G401 (cell line): ENCODE data around the gene SH3YL1. TPM values are rescaled to one million over a fixed set of nuclear protein-coding genes. Genes with fewer than 3 reads are reported as not detected.

Experiments
- DNase-seq: peaks from one replicate; pipeline ENCODE4 v3.0.0-alpha.2; 2015; ENCODE audit warnings: low spot score
- in situ Hi-C: cut with HindIII; loops from 2 replicates; pipeline ENCODE4 v1.10.0; 2016; ENCODE audit warnings: low sequenced_read_pairs, mixed read lengths
- total RNA-seq: library from RNA; depleted of rRNA; stranded (reverse); fragments of >200 nt; shearing (Covaris generic); gene quantifications from 2 replicates; pipeline ENCODE4 v1.2.3, GENCODE V29; 2014

Gene SH3YL1
- total RNA-seq, 1 experiment from 2014 or later, result 20.4 TPM

GRCh38 chr2:262117-262516, 1.7 kb downstream of the SH3YL1 start:
- no peak for DNase-seq
- in situ Hi-C loops, result no loop called here

- in situ Hi-C loops, result no loop called here
- no peak for DNase-seq
Observed at GRCh38 chr2:260507-261161, 3.2 kb downstream of the SH3YL1 start.

- in situ Hi-C loops, result no loop called here
- no peak for DNase-seq
Observed at GRCh38 chr2:259789-260331, 4.0 kb downstream of the SH3YL1 start.

GRCh38 chr2:258933-259332, 4.9 kb downstream of the SH3YL1 start:
- in situ Hi-C loops, result no loop called here
- no peak for DNase-seq

- in situ Hi-C loops, result no loop called here
- DNase-seq, result no peak
Observed at GRCh38 chr2:257842-258241, 6.0 kb downstream of the SH3YL1 start.

- in situ Hi-C loops, result no loop called here
- DNase-seq, result no peak
Observed at GRCh38 chr2:257429-257828, 6.4 kb downstream of the SH3YL1 start.

- in situ Hi-C loops, result no loop called here
- DNase-seq, result no peak
Observed at GRCh38 chr2:256094-256493, 7.7 kb downstream of the SH3YL1 start.

- in situ Hi-C loops, result no loop called here
- no peak for DNase-seq
Observed at GRCh38 chr2:255195-255594, 8.6 kb downstream of the SH3YL1 start.

GRCh38 chr2:254241-254640, 9.6 kb downstream of the SH3YL1 start:
- no peak for DNase-seq
- in situ Hi-C loops, result no loop called here

- in situ Hi-C loops, result no loop called here
- no peak for DNase-seq
Observed at GRCh38 chr2:253202-253638, 10.6 kb downstream of the SH3YL1 start.

- in situ Hi-C loops, result no loop called here
- no peak for DNase-seq
Observed at GRCh38 chr2:252001-252602, 11.7 kb downstream of the SH3YL1 start.

- no peak for DNase-seq
- in situ Hi-C loops, result no loop called here
Observed at GRCh38 chr2:249538-250042, 14.2 kb downstream of the SH3YL1 start.

GRCh38 chr2:248724-249123, 15.1 kb downstream of the SH3YL1 start:
- in situ Hi-C loops, result no loop called here
- no peak for DNase-seq

- in situ Hi-C loops, result no loop called here
- DNase-seq, result peak; percentile 54
Observed at GRCh38 chr2:246489-247144, 17.2 kb downstream of the SH3YL1 start.

GRCh38 chr2:244547-244946, 19.3 kb downstream of the SH3YL1 start:
- no peak for DNase-seq
- in situ Hi-C loops, result no loop called here

GRCh38 chr2:238869-239268, 25.0 kb downstream of the SH3YL1 start:
- DNase-seq, result no peak
- in situ Hi-C loops, result no loop called here

GRCh38 chr2:238431-238830, 25.4 kb downstream of the SH3YL1 start:
- in situ Hi-C loops, result no loop called here
- no peak for DNase-seq

- no peak for DNase-seq
- in situ Hi-C loops, result no loop called here
Observed at GRCh38 chr2:237878-238277, 26.0 kb downstream of the SH3YL1 start.

GRCh38 chr2:236993-237539, 26.8 kb downstream of the SH3YL1 start:
- DNase-seq, result no peak
- in situ Hi-C loops, result no loop called here

- in situ Hi-C loops, result no loop called here
- no peak for DNase-seq
Observed at GRCh38 chr2:234421-234820, 29.4 kb downstream of the SH3YL1 start.
